Testis (tissue), 2 donors: ENCODE data around the gene HPS1.

ENCODE experiments used
- CTCF ChIP-seq, 3 experiments: fragments of 450-650 bp in 2 of 3; fragments of 200-600 bp in 1 of 3; sonication (generic) in 1 of 3; IDR thresholded peaks; one replicate each; pipeline ENCODE4 v1.5.1; 2016 to 2019; ENCODE audit warnings: antibody characterized with exemption in 3 of 3, mild to moderate bottlenecking in 2 of 3, moderate library complexity in 1 of 3
- POLR2A ChIP-seq: fragments of 450-650 bp; IDR thresholded peaks from one replicate; pipeline ENCODE4 v1.6.1; 2017; ENCODE audit warnings: antibody characterized with exemption, mild to moderate bottlenecking, moderate library complexity

GRCh38 chr10:98374217-98374985 is 72.3 kb downstream of the HPS1 start:
- TF ChIP-seq CTCF (IDR thresholded peaks at IDR 0.05): no peak
- TF ChIP-seq POLR2A: no peak
